GM10248 (cell line): ENCODE data around the gene GRK6.

ENCODE experiments used
- CTCF ChIA-PET: fragments of 300-600 bp; sonication (Branson Sonifier 250); formaldehyde crosslinking; extraction: SDS; loops from one replicate; lab custom pipeline; 2021; ENCODE audit warnings: antibody characterized with exemption; lab: Yijun Ruan, JAX
- POLR2A ChIA-PET: fragments of 350-650 bp; sonication (Branson Sonifier 250); formaldehyde crosslinking; extraction: SDS; loops from one replicate; lab custom pipeline; 2020; ENCODE audit warnings: antibody characterized with exemption; lab: Yijun Ruan, JAX
- DNase-seq: peaks from one replicate; pipeline ENCODE4 v3.0.0; 2012; ENCODE audit errors: extremely low spot score
- TF ChIP-seq, protein P1 (sequence below): IDR thresholded peaks from 2 replicates; pipeline ENCODE4 v1.5.1; 2012; ENCODE audit warnings: mild to moderate bottlenecking, low read depth; ENCODE audit errors: extremely low read depth, missing control alignments, control extremely low read depth

The GRK6 gene

DNA sequence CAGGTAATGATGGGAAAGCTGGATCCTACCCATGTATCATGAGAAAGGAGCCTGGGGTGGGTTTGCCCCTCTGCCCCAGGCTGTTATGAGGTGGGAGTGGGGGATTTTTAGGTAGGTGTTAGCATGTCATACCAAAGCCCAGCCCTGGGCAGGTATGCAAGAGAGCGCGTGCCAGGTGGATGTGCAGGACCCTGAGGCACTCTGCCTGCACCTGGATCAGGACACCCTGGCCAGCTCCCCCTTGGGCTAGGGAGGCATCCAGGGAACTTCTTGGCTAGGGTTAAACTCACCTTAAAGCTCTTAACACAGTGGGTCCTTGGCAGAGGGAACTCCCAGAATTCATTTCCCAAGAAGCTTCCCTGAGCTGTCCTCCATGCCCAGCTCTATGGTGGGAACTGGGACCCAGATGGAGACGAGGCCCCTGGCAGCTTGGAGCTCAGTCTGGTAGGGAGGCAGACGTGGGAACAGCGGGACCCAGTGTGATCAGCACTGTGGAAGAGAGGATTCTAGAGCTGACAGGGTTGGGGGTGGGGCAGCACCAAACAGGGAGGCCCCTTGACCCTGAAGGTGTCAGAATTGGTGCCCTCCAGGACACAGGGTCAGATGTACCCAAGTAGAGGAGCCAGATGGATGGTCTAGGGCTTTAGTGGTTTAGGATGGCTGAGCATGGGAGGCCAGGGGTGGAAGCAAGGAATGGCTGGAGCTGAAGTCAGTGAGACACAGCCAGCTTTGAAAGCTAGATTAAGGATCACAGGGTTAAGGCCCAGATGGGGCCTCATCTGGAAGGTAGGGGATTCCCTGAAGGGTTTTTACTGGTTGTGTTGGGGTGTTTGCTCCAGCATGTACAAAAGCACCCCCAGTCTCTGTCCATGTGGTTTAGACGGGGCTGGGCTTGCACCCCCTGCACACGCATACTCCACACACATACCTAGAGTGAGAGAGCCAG, 17.9 kb downstream of the GRK6 start:
- ChIA-PET CTCF (interaction anchor here (1.1 to 21.0 kb wide), 11 partner anchors 10 to 330 kb away, joined by 3 to 549 read pairs (median 16); partner anchors contain the start of genes F12 and PFN3), POLR2A (interaction anchor here (0.9 to 2.9 kb wide), 7 partner anchors 10 to 21 kb away, joined by 3 to 11 read pairs (median 4); partner anchors contain the start of gene GRK6)
- DNase-seq = peak; percentile 55
- TF ChIP-seq, protein P1, sequence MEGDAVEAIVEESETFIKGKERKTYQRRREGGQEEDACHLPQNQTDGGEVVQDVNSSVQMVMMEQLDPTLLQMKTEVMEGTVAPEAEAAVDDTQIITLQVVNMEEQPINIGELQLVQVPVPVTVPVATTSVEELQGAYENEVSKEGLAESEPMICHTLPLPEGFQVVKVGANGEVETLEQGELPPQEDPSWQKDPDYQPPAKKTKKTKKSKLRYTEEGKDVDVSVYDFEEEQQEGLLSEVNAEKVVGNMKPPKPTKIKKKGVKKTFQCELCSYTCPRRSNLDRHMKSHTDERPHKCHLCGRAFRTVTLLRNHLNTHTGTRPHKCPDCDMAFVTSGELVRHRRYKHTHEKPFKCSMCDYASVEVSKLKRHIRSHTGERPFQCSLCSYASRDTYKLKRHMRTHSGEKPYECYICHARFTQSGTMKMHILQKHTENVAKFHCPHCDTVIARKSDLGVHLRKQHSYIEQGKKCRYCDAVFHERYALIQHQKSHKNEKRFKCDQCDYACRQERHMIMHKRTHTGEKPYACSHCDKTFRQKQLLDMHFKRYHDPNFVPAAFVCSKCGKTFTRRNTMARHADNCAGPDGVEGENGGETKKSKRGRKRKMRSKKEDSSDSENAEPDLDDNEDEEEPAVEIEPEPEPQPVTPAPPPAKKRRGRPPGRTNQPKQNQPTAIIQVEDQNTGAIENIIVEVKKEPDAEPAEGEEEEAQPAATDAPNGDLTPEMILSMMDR = no peak

DNA sequence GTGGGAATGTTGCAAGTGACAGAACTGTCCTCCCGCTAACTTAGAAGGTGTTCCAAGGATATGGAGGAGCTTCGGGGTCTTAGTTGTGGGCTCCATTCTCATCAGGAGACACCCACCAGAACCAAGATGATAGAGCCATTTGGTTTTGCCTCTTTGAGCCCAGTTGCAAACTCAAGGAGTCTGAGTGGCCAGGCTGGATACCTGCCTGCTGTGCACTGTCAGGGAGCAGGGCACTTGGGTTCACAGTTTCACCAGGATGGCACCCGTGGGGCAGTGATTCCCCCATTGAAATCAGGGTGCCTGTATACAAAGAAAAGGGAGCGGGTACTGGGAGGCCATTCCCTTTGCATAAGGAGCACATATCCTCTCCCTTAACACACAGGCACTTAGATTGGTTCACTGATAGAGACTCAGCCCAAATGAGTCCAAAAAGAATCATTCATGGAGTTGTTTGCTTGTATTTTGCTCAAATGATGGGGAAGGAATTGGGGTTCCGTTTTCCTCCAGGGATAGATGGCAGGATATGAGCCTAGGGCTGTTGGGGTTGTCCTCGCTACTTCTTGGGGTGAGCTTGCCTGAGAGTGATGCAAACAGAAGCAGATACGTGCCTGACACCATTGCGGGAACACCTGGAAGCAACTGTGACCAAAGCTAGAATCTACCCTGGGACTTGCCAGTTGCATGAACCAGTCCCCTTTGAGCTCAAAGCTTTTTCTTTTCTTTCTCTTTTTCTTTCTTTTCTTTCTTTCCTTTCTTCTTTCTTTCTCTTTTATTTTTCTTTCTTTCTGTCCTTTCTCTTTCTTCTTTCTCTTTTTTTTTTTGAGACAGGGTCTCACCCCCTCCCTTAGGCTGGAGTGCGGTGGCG, 18.8 kb downstream of the GRK6 start:
- ChIA-PET POLR2A (interaction anchor here (0.6 to 2.9 kb wide), 8 partner anchors 9 to 89 kb away, joined by 3 to 8 read pairs (median 4); no protein-coding TSS in a partner anchor), CTCF (interaction anchor here (0.7 to 21.0 kb wide), 12 partner anchors 10 to 331 kb away, joined by 3 to 549 read pairs (median 12); partner anchors contain the start of genes F12 and PFN3)
- TF ChIP-seq, protein P1 = no peak
- DNase-seq = no peak

DNA sequence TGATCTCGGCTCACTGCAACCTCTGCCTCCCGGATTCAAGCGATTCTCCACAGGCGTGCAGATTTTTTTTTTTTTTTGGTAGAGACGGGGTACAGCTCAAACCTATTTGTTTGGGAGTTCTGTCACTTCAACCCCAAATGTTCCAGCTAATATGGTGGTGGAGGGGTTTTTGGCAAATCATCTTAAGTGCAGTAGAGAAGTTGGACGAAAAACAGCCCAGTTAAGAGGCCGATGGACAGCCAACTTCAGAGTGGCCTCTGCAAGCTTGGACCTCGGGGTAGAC, 19.4 kb downstream of the GRK6 start:
- TF ChIP-seq, protein P1 = no peak
- no peak for DNase-seq
- ChIA-PET CTCF (interaction anchor here (0.7 to 21.0 kb wide), 11 partner anchors 9 to 332 kb away, joined by 3 to 549 read pairs (median 16); partner anchors contain the start of genes F12 and PFN3), POLR2A (interaction anchor here (0.6 to 1.8 kb wide), 7 partner anchors 14 to 88 kb away, joined by 3 to 6 read pairs (median 4); no protein-coding TSS in a partner anchor)

DNA sequence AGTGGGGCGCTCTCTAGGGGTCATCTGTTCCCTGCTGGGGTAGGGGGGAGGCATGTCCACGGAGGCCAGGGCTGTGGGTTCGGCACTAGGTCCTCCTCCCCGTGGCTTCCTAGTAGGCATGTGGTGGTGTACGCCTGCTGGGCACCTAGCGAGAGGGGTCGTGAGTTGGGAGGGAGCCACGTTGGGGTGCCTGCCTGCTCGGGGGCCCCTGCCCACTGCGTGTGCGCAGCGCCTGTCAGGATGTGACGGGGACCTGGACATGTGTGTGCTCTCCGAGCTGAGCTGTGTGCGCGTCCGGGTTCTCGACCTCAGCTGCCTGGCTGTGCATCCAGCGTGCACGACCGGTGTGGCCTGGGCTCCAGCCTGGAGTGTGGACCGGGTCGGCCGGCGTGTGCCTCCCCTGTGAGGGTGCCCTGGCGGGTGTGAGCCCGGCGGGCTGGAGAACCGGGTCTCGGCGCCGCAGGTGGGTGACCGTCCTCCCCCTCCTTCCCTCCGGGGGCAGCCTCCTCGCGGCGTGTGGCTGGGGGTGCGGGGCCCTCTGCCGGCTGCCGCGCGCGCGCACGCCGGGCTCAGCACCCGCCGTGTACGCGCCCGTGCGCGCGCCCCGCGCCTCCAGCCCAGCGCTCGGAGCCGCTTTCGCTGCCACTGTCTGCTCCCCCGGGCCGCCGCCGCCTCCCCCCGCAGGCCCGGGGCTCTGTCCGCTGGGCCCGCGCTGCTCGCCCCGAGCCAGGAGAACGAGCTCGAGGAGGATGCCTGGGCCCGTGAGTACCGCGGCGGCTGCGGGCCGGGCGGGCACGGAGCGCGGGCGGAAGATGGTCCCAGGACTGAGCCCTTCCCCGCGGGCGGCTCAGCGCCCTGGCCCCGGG, 20.0 kb downstream of the GRK6 start, which contains the start of gene PRR7:
TSS of gene PRR7 (plus strand) at position 615 of the 866 bp plus-strand sequence. CDS start 8,254 bp downstream, outside the sequence.
- ChIA-PET CTCF (interaction anchor here (0.7 to 21.0 kb wide), 12 partner anchors 8 to 332 kb away, joined by 3 to 549 read pairs (median 12); partner anchors contain the start of genes F12 and PFN3), POLR2A (interaction anchor here (0.6 to 1.8 kb wide), 8 partner anchors 15 to 87 kb away, joined by 3 to 6 read pairs (median 4); no protein-coding TSS in a partner anchor)
- TF ChIP-seq, protein P1 = peak; percentile 21
- DNase-seq = peak; percentile 86

DNA sequence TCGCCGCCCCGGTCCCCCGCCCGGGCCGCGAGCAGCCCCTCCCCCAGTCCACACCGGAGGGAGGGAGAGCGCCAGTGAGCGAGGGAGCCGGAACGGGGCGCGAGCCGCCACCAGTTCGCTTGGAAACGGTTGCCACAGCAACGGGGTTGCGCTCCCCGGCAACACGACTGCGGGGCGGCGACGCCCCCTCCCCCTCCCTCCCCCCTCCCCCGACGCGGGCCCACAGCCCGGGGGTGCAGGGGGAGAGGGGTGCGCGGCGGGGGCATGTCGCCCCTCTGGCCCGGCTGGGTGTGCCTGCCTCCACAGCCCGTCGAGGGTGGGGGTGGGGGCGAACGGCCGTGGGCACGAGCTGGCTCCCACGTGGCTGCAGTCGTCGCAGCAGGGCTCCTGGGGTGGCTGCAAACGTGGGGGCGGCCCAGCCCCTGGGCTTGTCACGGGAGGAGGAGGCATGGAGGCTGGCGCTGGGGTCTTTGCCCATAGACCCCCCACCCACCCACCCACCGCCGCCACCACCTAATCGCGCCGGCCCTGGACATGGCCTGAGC, 20.7 kb downstream of the GRK6 start:
- CTCF ChIA-PET = interaction anchor here (1.1 to 21.0 kb wide), 11 partner anchors 7 to 333 kb away, joined by 3 to 549 read pairs (median 5); partner anchors contain the start of genes F12 and PFN3
- DNase-seq = peak; percentile 79
- POLR2A ChIA-PET = interaction anchor here (0.5 to 1.5 kb wide), 4 partner anchors 7 to 43 kb away, joined by 3 to 6 read pairs (median 4); no protein-coding TSS in a partner anchor
- TF ChIP-seq, protein P1 = no peak
